GM12892 (cell line): ENCODE results near the gene FKBP15.

ENCODE experiments used
- POLR2A ChIP-seq: IDR thresholded peaks from 2 replicates; pipeline ENCODE4 v1.6.1; 2011; ENCODE audit warnings: low read depth, low read length, control low read depth
- TAF1 ChIP-seq: IDR thresholded peaks from 2 replicates; pipeline ENCODE4 v1.6.1; 2011; ENCODE audit warnings: low read depth, mild to moderate bottlenecking, control low read depth, low read length, borderline replicate concordance

- no peak for TF ChIP-seq TAF1
- no peak for TF ChIP-seq POLR2A
These were observed 82.3 kb downstream of the FKBP15 start for GRCh38 chr9:113138760-113139159.
